Measurements from ENCODE around the gene RRP7A.
"Not testable (repeated sequence)": the region's sequence is repeated elsewhere in the genome, so short reads cannot be mapped to it uniquely, and the experiment has no call there.

GRCh38 chr22:42552294-42552647 lies 32.7 kb upstream of the RRP7A start:
- TF ChIP-seq CTCF, POLR2A (IDR thresholded peaks at IDR 0.05): not testable (repeated sequence)
